Measurements from ENCODE around the gene PTGES3L. TPM values are rescaled to one million over a fixed set of nuclear protein-coding genes. Genes with fewer than 3 reads are reported as not detected.
A peak's percentile ranks its signal among the peaks of the same experiment; 100 is the strongest.

The PTGES3L gene
- total and polyA plus RNA-seq, 2 of the 13 experiments (the other 11 are each of a cell fraction or from before 2014, with no cell fraction given): 1.2 to 2.9 TPM

DNA sequence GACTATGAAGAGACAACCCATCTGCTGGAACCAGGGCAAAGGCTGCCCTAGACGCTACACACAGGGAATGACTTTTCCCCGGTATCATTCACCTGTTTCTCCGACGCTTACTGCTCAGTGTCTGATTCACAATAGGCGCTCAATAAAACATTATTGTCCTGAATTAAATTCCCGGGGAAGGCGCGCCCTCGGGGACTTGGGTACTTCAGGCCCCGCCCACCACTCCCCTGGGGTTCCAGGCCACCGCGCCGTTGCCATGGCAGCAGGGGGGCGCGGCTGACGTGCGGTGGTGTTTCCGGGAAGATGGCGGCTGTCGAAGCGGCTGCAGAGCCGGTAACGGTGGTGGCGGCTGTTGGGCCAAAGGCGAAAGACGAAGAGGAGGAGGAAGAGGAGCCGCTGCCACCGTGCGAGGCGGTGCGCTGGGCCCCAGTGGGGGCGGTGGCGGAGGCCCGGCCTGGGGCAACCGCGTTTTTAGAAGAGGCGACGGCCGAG lies 440 bp upstream of the PTGES3L start, which contains the start of gene RUNDC1 (continued):
- TF ChIP-seq, protein P1, sequence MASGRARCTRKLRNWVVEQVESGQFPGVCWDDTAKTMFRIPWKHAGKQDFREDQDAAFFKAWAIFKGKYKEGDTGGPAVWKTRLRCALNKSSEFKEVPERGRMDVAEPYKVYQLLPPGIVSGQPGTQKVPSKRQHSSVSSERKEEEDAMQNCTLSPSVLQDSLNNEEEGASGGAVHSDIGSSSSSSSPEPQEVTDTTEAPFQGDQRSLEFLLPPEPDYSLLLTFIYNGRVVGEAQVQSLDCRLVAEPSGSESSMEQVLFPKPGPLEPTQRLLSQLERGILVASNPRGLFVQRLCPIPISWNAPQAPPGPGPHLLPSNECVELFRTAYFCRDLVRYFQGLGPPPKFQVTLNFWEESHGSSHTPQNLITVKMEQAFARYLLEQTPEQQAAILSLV (CRISPR knock-in tag; IDR thresholded peaks at IDR 0.05; ENCODE audit: borderline replicate concordance): no peak
- TF ChIP-seq, protein P2, sequence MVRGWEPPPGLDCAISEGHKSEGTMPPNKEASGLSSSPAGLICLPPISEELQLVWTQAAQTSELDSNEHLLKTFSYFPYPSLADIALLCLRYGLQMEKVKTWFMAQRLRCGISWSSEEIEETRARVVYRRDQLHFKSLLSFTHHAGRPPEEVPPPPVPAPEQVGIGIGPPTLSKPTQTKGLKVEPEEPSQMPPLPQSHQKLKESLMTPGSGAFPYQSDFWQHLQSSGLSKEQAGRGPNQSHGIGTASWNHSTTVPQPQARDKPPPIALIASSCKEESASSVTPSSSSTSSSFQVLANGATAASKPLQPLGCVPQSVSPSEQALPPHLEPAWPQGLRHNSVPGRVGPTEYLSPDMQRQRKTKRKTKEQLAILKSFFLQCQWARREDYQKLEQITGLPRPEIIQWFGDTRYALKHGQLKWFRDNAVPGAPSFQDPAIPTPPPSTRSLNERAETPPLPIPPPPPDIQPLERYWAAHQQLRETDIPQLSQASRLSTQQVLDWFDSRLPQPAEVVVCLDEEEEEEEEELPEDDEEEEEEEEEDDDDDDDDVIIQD (CRISPR knock-in tag; IDR thresholded peaks at IDR 0.05; ENCODE audit: low read depth): 0 out of 2 replicates have a peak, but pooled peaks have one; percentile 27
- TF ChIP-seq, protein P3, sequence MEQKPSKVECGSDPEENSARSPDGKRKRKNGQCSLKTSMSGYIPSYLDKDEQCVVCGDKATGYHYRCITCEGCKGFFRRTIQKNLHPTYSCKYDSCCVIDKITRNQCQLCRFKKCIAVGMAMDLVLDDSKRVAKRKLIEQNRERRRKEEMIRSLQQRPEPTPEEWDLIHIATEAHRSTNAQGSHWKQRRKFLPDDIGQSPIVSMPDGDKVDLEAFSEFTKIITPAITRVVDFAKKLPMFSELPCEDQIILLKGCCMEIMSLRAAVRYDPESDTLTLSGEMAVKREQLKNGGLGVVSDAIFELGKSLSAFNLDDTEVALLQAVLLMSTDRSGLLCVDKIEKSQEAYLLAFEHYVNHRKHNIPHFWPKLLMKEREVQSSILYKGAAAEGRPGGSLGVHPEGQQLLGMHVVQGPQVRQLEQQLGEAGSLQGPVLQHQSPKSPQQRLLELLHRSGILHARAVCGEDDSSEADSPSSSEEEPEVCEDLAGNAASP (CRISPR knock-in tag; IDR thresholded peaks at IDR 0.05; ENCODE audit: borderline replicate concordance): no peak
- TF ChIP-seq BORCS8-MEF2B (CRISPR knock-in tag; IDR thresholded peaks at IDR 0.05): no peak
- no peak for TF ChIP-seq NFYB (CRISPR knock-in tag; IDR thresholded peaks at IDR 0.05)
- TF ChIP-seq PCBP2 (optimal IDR thresholded peaks at IDR 0.05; ENCODE audit: low read depth, low read length, poor library complexity, severe bottlenecking): no peak
- no peak for TF ChIP-seq SCMH1 (CRISPR knock-in tag; IDR thresholded peaks at IDR 0.05; ENCODE audit: borderline replicate concordance)
- TF ChIP-seq, protein P4, sequence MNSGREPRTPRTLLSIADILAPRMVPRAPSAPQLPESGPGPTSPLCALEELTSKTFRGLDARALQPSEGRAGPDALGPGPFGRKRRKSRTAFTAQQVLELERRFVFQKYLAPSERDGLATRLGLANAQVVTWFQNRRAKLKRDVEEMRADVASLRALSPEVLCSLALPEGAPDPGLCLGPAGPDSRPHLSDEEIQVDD (CRISPR knock-in tag; IDR thresholded peaks at IDR 0.05; ENCODE audit: borderline replicate concordance): no peak; the same call in 1 of the 2 replicates
- TF ChIP-seq ZNF614 (CRISPR knock-in tag; IDR thresholded peaks at IDR 0.05; ENCODE audit: borderline replicate concordance): peak; percentile 43; the same call in 1 of the 2 replicates
- peak; percentile 31 for TF ChIP-seq IKZF4 (CRISPR knock-in tag; IDR thresholded peaks at IDR 0.05; ENCODE audit: borderline replicate concordance, low read depth, not compliant biosample characterization)
- TF ChIP-seq SAFB2 (CRISPR knock-in tag; IDR thresholded peaks at IDR 0.05; ENCODE audit: borderline replicate concordance, low read depth): peak; percentile 25; the same call in 1 of the 2 replicates
- TF ChIP-seq ZNF570 (CRISPR knock-in tag; IDR thresholded peaks at IDR 0.05; ENCODE audit: borderline replicate concordance): no peak
- TF ChIP-seq TBX2 (CRISPR knock-in tag; IDR thresholded peaks at IDR 0.05; ENCODE audit: borderline replicate concordance): no peak
- TF ChIP-seq, protein P5, sequence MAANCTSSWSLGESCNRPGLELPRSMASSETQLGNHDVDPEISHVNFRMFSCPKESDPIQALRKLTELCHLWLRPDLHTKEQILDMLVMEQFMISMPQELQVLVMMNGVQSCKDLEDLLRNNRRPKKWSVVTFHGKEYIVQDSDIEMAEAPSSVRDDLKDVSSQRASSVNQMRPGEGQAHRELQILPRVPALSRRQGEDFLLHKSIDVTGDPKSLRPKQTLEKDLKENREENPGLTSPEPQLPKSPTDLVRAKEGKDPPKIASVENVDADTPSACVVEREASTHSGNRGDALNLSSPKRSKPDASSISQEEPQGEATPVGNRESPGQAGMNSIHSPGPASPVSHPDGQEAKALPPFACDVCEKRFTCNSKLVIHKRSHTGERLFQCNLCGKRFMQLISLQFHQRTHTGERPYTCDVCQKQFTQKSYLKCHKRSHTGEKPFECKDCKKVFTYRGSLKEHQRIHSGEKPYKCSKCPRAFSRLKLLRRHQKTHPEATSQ (CRISPR knock-in tag; IDR thresholded peaks at IDR 0.05; ENCODE audit: borderline replicate concordance): no peak
- TF ChIP-seq, protein P6, sequence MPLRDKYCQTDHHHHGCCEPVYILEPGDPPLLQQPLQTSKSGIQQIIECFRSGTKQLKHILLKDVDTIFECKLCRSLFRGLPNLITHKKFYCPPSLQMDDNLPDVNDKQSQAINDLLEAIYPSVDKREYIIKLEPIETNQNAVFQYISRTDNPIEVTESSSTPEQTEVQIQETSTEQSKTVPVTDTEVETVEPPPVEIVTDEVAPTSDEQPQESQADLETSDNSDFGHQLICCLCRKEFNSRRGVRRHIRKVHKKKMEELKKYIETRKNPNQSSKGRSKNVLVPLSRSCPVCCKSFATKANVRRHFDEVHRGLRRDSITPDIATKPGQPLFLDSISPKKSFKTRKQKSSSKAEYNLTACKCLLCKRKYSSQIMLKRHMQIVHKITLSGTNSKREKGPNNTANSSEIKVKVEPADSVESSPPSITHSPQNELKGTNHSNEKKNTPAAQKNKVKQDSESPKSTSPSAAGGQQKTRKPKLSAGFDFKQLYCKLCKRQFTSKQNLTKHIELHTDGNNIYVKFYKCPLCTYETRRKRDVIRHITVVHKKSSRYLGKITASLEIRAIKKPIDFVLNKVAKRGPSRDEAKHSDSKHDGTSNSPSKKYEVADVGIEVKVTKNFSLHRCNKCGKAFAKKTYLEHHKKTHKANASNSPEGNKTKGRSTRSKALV (CRISPR knock-in tag; IDR thresholded peaks at IDR 0.05): 0 out of 2 replicates have a peak, but pooled peaks have one; percentile 59
- TF ChIP-seq ZNF564 (CRISPR knock-in tag; IDR thresholded peaks at IDR 0.05): no peak
- peak; percentile 28 for TF ChIP-seq IRF2 (CRISPR knock-in tag; IDR thresholded peaks at IDR 0.05)
- peak; percentile 84 for TF ChIP-seq POLR2G (IDR thresholded peaks at IDR 0.05; ENCODE audit: low read depth, low read length)
- TF ChIP-seq PCBP1 (IDR thresholded peaks at IDR 0.05; ENCODE audit: borderline replicate concordance, low read depth, low read length): 0 out of 2 replicates have a peak, but pooled peaks have one; percentile 26

Measured in HepG2 (cell line).